Common myeloid progenitor, CD34-positive (primary cell): ENCODE data around the gene CEBPZ. TPM values are rescaled to one million over a fixed set of nuclear protein-coding genes. Genes with fewer than 3 reads are reported as not detected.

ENCODE experiments used
- CTCF ChIA-PET: fragments of 350-600 bp; sonication (Branson Sonifier 250); formaldehyde crosslinking; loops from one replicate; lab custom pipeline; 2021; ENCODE audit warnings: antibody characterized with exemption; lab: Charles Lee
- POLR2A ChIA-PET: fragments of 350-600 bp; sonication (Branson Sonifier 250); formaldehyde crosslinking; loops from one replicate; lab custom pipeline; 2021; ENCODE audit warnings: antibody characterized with exemption; lab: Charles Lee
- DNase-seq, 3 donors: peaks; one replicate each; pipeline versions ENCODE4 v3.0.0 to v3.0.0-alpha.2; 2013
- H3K27ac ChIP-seq, 2 experiments: 1 replicate in 1 of 2; 2 replicates in 1 of 2; pipeline ENCODE4 v1.7.0; 2013; ENCODE audit warnings: inconsistent platforms in 2 of 2, low read length in 2 of 2, mild to moderate bottlenecking in 2 of 2, low read depth in 1 of 2, moderate library complexity in 1 of 2; ENCODE audit not compliant: severe bottlenecking in 2 of 2, insufficient read depth in 1 of 2, poor library complexity in 1 of 2
- H3K27me3 ChIP-seq, 5 experiments: replicated peaks in 2 of 5; 1 replicate in 3 of 5; 2 replicates in 2 of 5; pipeline versions ENCODE4 v1.6.1 to v1.7.0; 2013; ENCODE audit warnings: low read length in 4 of 5, mild to moderate bottlenecking in 2 of 5, moderate library complexity in 2 of 5, inconsistent platforms in 1 of 5; ENCODE audit not compliant: insufficient read depth in 5 of 5, control insufficient read depth in 4 of 5
- H3K36me3 ChIP-seq, 4 experiments: 1 replicate in 2 of 4; 2 replicates in 2 of 4; pipeline versions ENCODE4 v1.6.1 to v1.7.0; 2013; ENCODE audit warnings: low read length in 3 of 4, control low read depth in 1 of 4, mild to moderate bottlenecking in 1 of 4; ENCODE audit not compliant: control insufficient read depth in 4 of 4, insufficient read depth in 4 of 4
- H3K4me1 ChIP-seq, 4 experiments: 1 replicate in 3 of 4; 2 replicates in 1 of 4; pipeline versions ENCODE4 v1.6.1 to v1.7.1; 2013; ENCODE audit warnings: low read length in 3 of 4, mild to moderate bottlenecking in 3 of 4, control low read depth in 1 of 4, inconsistent platforms in 1 of 4, moderate library complexity in 1 of 4; ENCODE audit not compliant: control insufficient read depth in 4 of 4, insufficient read depth in 4 of 4; ENCODE audit errors: control extremely low read depth in 1 of 4
- H3K4me3 ChIP-seq, 7 experiments: 1 replicate in 4 of 7; 2 replicates in 3 of 7; pipeline versions ENCODE4 v1.5.1 to v1.7.0; 2013; ENCODE audit warnings: mild to moderate bottlenecking in 7 of 7, low read length in 6 of 7, moderate library complexity in 6 of 7, inconsistent platforms in 2 of 7, low read depth in 2 of 7, control low read depth in 1 of 7; ENCODE audit not compliant: insufficient read depth in 4 of 7, control insufficient read depth in 1 of 7; ENCODE audit errors: extremely low read depth in 1 of 7
- H3K9me3 ChIP-seq, 5 experiments: 1 replicate in 4 of 5; 2 replicates in 1 of 5; pipeline versions ENCODE4 v1.6.1 to v1.7.1; 2013; ENCODE audit warnings: low read length in 4 of 5, mild to moderate bottlenecking in 2 of 5, inconsistent platforms in 1 of 5, low read depth in 1 of 5, moderate library complexity in 1 of 5; ENCODE audit not compliant: control insufficient read depth in 4 of 5, insufficient read depth in 2 of 5; ENCODE audit errors: control extremely low read depth in 1 of 5
- WGBS: methylation state at CpG from one replicate; pipeline ENCODE4 v1.1.5; 2013; ENCODE audit not compliant: insufficient coverage; 5-methylcytosine and 5-hydroxymethylcytosine counted together
- polyA plus RNA-seq: library from polyadenylated mRNA; unstranded; fragments of 120-200 nt; gene quantifications from one replicate; pipeline ENCODE4 v1.2.1, GENCODE V29; 2013

Gene CEBPZ, protein sequence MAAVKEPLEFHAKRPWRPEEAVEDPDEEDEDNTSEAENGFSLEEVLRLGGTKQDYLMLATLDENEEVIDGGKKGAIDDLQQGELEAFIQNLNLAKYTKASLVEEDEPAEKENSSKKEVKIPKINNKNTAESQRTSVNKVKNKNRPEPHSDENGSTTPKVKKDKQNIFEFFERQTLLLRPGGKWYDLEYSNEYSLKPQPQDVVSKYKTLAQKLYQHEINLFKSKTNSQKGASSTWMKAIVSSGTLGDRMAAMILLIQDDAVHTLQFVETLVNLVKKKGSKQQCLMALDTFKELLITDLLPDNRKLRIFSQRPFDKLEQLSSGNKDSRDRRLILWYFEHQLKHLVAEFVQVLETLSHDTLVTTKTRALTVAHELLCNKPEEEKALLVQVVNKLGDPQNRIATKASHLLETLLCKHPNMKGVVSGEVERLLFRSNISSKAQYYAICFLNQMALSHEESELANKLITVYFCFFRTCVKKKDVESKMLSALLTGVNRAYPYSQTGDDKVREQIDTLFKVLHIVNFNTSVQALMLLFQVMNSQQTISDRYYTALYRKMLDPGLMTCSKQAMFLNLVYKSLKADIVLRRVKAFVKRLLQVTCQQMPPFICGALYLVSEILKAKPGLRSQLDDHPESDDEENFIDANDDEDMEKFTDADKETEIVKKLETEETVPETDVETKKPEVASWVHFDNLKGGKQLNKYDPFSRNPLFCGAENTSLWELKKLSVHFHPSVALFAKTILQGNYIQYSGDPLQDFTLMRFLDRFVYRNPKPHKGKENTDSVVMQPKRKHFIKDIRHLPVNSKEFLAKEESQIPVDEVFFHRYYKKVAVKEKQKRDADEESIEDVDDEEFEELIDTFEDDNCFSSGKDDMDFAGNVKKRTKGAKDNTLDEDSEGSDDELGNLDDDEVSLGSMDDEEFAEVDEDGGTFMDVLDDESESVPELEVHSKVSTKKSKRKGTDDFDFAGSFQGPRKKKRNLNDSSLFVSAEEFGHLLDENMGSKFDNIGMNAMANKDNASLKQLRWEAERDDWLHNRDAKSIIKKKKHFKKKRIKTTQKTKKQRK
- polyA plus RNA-seq: 40.2 TPM

DNA sequence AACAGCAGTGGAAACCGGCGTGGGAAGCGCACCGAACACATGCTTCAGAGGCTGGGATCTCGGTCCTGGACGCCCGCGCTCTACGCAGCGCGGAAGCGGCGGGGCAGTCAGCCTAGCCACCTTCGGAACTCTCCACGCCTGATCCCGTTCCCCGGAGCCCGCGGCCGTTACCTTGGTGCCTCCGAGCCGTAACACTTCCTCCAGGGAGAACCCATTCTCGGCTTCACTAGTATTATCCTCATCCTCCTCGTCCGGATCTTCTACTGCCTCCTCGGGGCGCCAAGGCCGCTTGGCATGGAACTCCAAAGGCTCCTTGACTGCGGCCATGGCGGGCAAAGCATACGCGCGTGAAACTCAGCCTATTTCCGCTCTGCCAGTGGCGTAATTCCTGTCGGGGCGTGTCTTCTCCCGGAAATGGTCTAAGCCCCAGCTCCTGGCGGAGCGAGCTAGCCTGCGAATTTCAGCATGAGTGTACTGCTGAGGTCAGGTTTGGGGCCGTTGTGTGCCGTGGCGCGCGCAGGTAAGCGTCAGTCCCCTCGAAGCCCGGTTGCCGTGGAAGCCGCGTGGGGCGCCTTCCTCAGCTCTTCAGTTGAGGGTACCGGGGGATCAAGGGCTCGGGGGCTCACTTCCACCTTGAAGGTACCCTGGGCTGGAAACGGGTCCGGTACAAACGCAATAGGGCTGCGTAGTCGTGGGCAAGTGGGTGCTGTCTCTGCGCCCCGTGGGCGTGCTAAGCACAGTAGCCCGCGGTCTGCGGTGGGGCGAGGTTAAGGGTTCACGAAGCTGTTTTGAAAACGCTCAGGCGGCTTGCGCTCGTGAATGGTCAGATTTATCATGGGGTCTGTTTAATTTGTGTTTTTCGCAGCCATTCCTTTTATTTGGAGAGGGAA is at the start of gene CEBPZ, which contains the start of gene NDUFAF7:
Gene CEBPZ (minus strand): TSS at position 356 of the 890 bp plus-strand sequence. CDS start 29 bp downstream, at position 327.
Gene NDUFAF7 (plus strand): TSS at position 418 of the 890 bp plus-strand sequence. CDS start 48 bp downstream, at position 466.
- no peaks in the 10 kb centered on the region for H3K9me3 ChIP-seq
- CTCF ChIA-PET: interaction anchor here (0.7 to 1.6 kb wide), 7 partner anchors 11 to 72 kb away, joined by 3 to 9 read pairs (median 3); no protein-coding TSS in a partner anchor
- under 1% methylated on average over 71 of the region's 73 CpGs for WGBS
- POLR2A ChIA-PET: interaction anchor here (0.5 to 1.5 kb wide), 2 partner anchors 12 to 40 kb away, joined by 4 read pairs; no protein-coding TSS in a partner anchor
- H3K27ac ChIP-seq: peak within 1 kb of the TSS; percentile 91 to 96
- H3K27me3 ChIP-seq: no peaks in the 10 kb centered on the region
- peak; percentile 94 to 96 (median 96) for DNase-seq
- H3K36me3 ChIP-seq: peaks cover 9 to 22% (median 16%) of the 10 kb centered on the region in 4 experiments
- H3K4me1 ChIP-seq: peaks cover 16 to 32% (median 29%) of the 10 kb centered on the region in 4 experiments
- peak within 1 kb of the TSS; percentile 77 to 99 (median 93) for H3K4me3 ChIP-seq

DNA sequence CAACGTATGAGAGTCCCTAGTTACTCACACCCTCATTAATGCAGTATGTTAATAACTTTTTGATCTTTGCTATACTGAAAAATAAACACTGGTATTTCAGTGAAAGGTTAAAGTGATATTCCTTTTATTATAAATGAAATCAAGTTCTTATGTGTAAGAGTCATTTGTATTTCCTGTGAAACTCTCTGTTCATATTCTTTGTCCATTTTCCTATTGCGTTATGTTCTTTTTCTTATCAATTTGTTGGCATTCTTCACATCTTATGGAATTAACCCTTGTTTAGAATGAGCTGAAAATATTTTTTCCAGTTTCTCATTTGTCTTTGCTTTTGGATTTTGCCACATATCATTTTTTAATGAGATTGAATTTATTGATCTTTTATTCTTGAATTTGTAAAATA is 44.9 kb upstream of the CEBPZ start:
- Histone ChIP-seq H3K36me3 (peaks cover 11 to 51% (median 37%) of the 10 kb centered on the region in 4 experiments), H3K9me3 (no peaks in the 10 kb centered on the region), H3K27ac (no peak overlapping the region), H3K27me3 (no peaks in the 10 kb centered on the region), H3K4me1 (no peaks in the 10 kb centered on the region), H3K4me3 (no peak overlapping the region)
- ChIA-PET CTCF (no interaction called here), POLR2A (no interaction called here)
- WGBS: no CpG with 5 or more reads among the region's 2 CpGs
- DNase-seq: no peak

DNA sequence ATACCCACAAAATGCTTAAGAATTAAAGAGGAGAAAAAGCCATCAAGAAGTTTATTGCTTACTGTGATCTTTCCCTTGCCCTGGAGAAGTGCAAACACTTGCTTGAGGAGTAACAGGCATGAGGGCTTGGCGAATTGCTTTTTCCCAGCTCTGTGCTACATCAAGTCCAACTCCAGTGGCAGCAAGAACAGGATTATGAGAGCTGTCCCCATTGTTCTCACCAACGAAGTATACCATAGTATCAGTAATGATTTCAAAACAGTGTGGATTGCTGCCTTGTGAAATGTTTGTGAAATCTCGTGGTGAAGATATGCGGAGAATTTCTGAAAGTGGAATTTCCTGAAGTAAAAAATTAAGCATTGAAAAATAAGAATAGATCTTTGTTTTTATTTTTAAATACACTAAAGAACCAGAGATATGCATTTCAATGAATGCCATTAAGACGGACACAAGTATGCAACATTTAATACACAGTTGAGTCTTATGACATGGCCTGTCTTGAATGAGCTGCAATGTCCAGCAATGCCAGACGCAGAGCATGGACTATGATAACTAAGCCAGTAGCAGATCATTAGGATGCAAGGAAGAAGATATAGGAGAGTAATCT is 43.1 kb upstream of the CEBPZ start:
- Histone ChIP-seq H3K9me3 (no peaks in the 10 kb centered on the region), H3K27ac (no peak overlapping the region), H3K4me1 (no peaks in the 10 kb centered on the region), H3K27me3 (no peaks in the 10 kb centered on the region), H3K4me3 (no peak overlapping the region), H3K36me3 (peaks cover 13 to 56% (median 39%) of the 10 kb centered on the region in 4 experiments)
- POLR2A ChIA-PET: no interaction called here
- CTCF ChIA-PET: interaction anchor here (0.6 to 1.3 kb wide), 3 partner anchors 40 to 701 kb away, joined by 3 to 4 read pairs (median 3); no protein-coding TSS in a partner anchor
- WGBS: 80% methylated on average over 1 of the region's 6 CpGs
- DNase-seq: no peak

DNA sequence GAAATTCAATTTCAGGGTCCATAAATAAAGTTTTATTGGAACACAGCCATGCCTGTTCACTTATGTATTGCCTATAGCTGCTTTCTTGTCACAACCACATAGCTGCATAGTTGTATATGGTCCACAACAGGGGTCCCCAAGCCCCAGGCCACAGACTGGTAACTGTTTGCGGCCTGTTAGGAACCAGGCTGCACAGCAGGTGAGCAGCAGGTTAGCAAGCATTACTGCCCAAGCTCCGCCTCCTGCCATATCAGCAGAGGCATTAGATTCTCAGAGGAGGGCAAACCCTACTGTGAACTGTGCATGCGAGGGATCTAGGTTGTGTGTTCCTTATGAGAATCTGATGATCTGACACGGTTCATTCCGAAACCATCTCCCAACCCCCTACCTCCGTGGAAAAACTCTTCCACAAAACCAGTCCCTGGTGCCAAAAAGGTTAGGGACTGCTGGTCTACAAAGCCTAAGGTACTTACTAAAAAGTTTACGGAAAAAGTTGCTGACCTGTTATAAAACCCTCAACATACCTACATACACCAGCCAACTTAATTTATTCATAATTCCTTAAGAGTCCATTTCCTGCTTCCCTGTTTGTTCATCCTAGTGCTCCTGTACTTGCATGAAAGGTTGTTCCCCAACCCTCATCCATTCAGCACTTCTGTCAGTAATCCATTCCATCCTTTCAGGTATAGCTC is 40.1 kb upstream of the CEBPZ start:
- 91% methylated on average over 5 of the region's 7 CpGs for WGBS
- ChIA-PET POLR2A (no interaction called here), CTCF (no interaction called here)
- H3K27ac ChIP-seq: no peak overlapping the region
- no peaks in the 10 kb centered on the region for H3K4me1 ChIP-seq
- H3K4me3 ChIP-seq: no peak overlapping the region
- DNase-seq: no peak
- no peaks in the 10 kb centered on the region for H3K27me3 ChIP-seq
- H3K36me3 ChIP-seq: peaks cover 18 to 77% (median 40%) of the 10 kb centered on the region in 4 experiments
- H3K9me3 ChIP-seq: no peaks in the 10 kb centered on the region

DNA sequence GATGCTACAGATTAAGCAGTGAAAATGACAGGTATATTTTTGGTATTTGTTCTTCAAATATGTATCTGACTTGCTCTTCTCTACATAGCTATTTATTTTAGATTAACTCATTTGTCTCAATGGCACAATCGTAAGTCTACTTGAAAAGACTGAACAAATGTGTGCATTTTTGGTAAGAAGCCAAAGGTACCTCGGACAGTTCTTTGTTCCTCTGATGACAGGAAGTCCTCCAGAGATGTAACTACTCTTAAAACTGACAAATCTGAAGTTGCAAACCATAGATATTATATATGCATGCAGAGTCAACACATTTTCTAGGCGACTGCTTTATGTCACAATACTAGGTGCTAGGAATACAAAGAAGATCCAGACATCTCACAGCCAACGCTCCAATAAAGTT is 36.7 kb upstream of the CEBPZ start:
- 90% methylated on average over 2 of the region's 4 CpGs for WGBS
- ChIA-PET POLR2A (no interaction called here), CTCF (no interaction called here)
- Histone ChIP-seq H3K4me1 (no peaks in the 10 kb centered on the region), H3K9me3 (no peaks in the 10 kb centered on the region), H3K36me3 (peaks cover 14 to 70% (median 28%) of the 10 kb centered on the region in 4 experiments), H3K4me3 (no peak overlapping the region), H3K27ac (no peak overlapping the region), H3K27me3 (no peaks in the 10 kb centered on the region)
- no peak for DNase-seq
